ENCODE measurements around the gene CD55. TPM values are rescaled to one million over a fixed set of nuclear protein-coding genes. Genes with fewer than 3 reads are reported as not detected.

The CD55 gene
- total RNA-seq, 1 experiment from 2014 or later: 75.4 TPM

DNA sequence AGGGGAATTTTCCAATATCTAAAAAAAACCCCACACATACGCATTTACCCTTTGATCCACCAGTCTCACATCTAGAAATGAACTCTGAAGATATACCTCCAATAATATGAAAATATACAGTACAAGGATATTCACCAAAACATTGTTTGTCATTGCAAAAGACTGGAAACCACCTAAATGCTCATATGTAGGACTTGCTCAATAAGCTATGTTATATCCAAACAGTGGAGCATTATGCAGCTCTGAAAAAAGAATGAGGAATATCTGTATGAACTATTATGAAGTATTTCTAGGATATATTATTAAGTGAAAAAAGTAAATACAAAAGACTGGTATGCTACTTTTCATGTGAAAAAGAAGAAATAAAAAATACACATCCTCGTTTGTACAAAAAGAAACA is 43.6 kb downstream of the CD55 start (continued):
- TF ChIP-seq, protein P1, sequence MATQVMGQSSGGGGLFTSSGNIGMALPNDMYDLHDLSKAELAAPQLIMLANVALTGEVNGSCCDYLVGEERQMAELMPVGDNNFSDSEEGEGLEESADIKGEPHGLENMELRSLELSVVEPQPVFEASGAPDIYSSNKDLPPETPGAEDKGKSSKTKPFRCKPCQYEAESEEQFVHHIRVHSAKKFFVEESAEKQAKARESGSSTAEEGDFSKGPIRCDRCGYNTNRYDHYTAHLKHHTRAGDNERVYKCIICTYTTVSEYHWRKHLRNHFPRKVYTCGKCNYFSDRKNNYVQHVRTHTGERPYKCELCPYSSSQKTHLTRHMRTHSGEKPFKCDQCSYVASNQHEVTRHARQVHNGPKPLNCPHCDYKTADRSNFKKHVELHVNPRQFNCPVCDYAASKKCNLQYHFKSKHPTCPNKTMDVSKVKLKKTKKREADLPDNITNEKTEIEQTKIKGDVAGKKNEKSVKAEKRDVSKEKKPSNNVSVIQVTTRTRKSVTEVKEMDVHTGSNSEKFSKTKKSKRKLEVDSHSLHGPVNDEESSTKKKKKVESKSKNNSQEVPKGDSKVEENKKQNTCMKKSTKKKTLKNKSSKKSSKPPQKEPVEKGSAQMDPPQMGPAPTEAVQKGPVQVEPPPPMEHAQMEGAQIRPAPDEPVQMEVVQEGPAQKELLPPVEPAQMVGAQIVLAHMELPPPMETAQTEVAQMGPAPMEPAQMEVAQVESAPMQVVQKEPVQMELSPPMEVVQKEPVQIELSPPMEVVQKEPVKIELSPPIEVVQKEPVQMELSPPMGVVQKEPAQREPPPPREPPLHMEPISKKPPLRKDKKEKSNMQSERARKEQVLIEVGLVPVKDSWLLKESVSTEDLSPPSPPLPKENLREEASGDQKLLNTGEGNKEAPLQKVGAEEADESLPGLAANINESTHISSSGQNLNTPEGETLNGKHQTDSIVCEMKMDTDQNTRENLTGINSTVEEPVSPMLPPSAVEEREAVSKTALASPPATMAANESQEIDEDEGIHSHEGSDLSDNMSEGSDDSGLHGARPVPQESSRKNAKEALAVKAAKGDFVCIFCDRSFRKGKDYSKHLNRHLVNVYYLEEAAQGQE (IDR thresholded peaks at IDR 0.05; ENCODE audit: low read depth): no peak
- no peak for TF ChIP-seq FOSL1 (IDR thresholded peaks at IDR 0.05; ENCODE audit: low read depth)
- TF ChIP-seq CEBPB (IDR thresholded peaks at IDR 0.05; ENCODE audit: low read depth): no peak
- TF ChIP-seq CBX3 (IDR thresholded peaks at IDR 0.05; ENCODE audit: low read depth): no peak
- no peak for TF ChIP-seq TCF7L2 (IDR thresholded peaks at IDR 0.05; ENCODE audit: borderline replicate concordance, extremely low read depth, insufficient read depth, insufficient read length)
- no peak for TF ChIP-seq SRF (IDR thresholded peaks at IDR 0.05; ENCODE audit: low read depth)
- TF ChIP-seq EZH2phosphoT487 (IDR thresholded peaks at IDR 0.05; ENCODE audit: borderline replicate concordance): no peak

DNA sequence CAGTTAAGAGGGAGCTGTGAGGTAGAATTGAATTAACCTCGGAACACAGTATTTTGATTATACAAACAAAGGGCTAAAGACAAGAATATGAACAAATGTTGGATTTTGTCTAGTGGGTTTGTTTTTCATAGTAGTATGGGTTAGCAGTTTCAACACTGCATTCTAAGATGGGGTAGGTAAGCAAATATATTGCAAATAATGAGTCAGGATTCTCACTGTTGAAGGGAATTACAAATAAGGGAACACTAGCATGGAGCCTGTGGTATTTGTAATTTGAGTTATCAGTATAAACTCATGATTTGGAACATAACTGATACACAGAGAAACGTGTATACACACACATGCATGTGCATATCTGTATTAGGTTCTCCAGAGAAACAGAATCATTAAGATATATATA is 44.5 kb downstream of the CD55 start:
- H3K9me2 ChIP-seq (ENCODE audit: insufficient read depth): no peaks in the 10 kb centered on the region
- H3K27me3 ChIP-seq (ENCODE audit: insufficient read depth, low read length): no peaks in the 10 kb centered on the region
- no peak overlapping the region for H3K9ac ChIP-seq (ENCODE audit: low read length)
- POLR2A ChIA-PET: no interaction called here
- no peaks in the 10 kb centered on the region for H4K20me1 ChIP-seq (ENCODE audit: insufficient read depth)
- no peaks in the 10 kb centered on the region for H3K9me3 ChIP-seq (ENCODE audit: control insufficient read depth in 1 of 2, insufficient read depth in 1 of 2, low read depth in 1 of 2, low read length in 2 of 2)
- BruUV-seq (replicated peaks): no TSS peak
- no peaks in the 10 kb centered on the region for H3K36me3 ChIP-seq (ENCODE audit: control insufficient read depth in 1 of 2, insufficient read depth in 2 of 2, low read length in 2 of 2)
- ATAC-seq (no peak), DNase-seq (ENCODE audit: low read depth, low spot score) (no peak)
- no peaks in the 10 kb centered on the region for H3K79me2 ChIP-seq (ENCODE audit: insufficient read depth, low read length)
- no peaks in the 10 kb centered on the region for H3K4me1 ChIP-seq (ENCODE audit: control insufficient read depth in 1 of 2, insufficient read depth in 2 of 2, low read length in 2 of 2)
- RAD21 ChIA-PET (ENCODE audit: low non-redundant PET in 1 of 2, low total read pairs in 2 of 2, uncharacterized antibody in 2 of 2, unreplicated experiment in 2 of 2): no interaction called here
- intact Hi-C loops (cut with micrococcal nuclease): no loop called here
- no peak overlapping the region for H3K4me2 ChIP-seq (ENCODE audit: low read length)
- CTCF ChIA-PET: no interaction called here
- TF ChIP-seq, protein P2, sequence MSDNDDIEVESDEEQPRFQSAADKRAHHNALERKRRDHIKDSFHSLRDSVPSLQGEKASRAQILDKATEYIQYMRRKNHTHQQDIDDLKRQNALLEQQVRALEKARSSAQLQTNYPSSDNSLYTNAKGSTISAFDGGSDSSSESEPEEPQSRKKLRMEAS (IDR thresholded peaks at IDR 0.05): no peak
- TF ChIP-seq RAD21 (IDR thresholded peaks at IDR 0.05; ENCODE audit: low read depth): no peak
- no peak for TF ChIP-seq SIN3A (IDR thresholded peaks at IDR 0.05; ENCODE audit: low read depth)
- TF ChIP-seq POLR2AphosphoS5 (IDR thresholded peaks at IDR 0.05; ENCODE audit: low read depth, low read length): no peak
- TF ChIP-seq, protein P3, sequence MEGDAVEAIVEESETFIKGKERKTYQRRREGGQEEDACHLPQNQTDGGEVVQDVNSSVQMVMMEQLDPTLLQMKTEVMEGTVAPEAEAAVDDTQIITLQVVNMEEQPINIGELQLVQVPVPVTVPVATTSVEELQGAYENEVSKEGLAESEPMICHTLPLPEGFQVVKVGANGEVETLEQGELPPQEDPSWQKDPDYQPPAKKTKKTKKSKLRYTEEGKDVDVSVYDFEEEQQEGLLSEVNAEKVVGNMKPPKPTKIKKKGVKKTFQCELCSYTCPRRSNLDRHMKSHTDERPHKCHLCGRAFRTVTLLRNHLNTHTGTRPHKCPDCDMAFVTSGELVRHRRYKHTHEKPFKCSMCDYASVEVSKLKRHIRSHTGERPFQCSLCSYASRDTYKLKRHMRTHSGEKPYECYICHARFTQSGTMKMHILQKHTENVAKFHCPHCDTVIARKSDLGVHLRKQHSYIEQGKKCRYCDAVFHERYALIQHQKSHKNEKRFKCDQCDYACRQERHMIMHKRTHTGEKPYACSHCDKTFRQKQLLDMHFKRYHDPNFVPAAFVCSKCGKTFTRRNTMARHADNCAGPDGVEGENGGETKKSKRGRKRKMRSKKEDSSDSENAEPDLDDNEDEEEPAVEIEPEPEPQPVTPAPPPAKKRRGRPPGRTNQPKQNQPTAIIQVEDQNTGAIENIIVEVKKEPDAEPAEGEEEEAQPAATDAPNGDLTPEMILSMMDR (IDR thresholded peaks at IDR 0.05 in 2 of 3, conservative IDR thresholded peaks at IDR 0.05 in 1 of 3; ENCODE audit: borderline replicate concordance in 1 of 3, insufficient read depth in 1 of 3, low read depth in 2 of 3, low read length in 2 of 3): no peak
- no peak overlapping the region for H2AFZ ChIP-seq (ENCODE audit: low read depth, low read length, poor library complexity, severe bottlenecking)
- H3K4me3 ChIP-seq (replicated peaks in 1 of 2; ENCODE audit: low read depth in 1 of 2, low read length in 2 of 2): no peak overlapping the region
- H3K27ac ChIP-seq (ENCODE audit: low read depth, low read length): no peak overlapping the region
